Measurements from ENCODE around the gene CACNA2D3. TPM values are rescaled to one million over a fixed set of nuclear protein-coding genes. Genes with fewer than 3 reads are reported as not detected.

Gene CACNA2D3
- total and polyA plus RNA-seq, 2 experiments from 2014 or later, result 1.1 to 2.5 TPM

GRCh38 chr3:54126551-54126950, 4.2 kb downstream of the CACNA2D3 start:
- Histone ChIP-seq H3K4me2 (no peak overlapping the region), H3K27me3 (peaks cover 66% of the 10 kb centered on the region), H3K9me3 (ENCODE audit: low read depth) (no peaks in the 10 kb centered on the region), H4K20me1 (ENCODE audit: insufficient read depth, poor library complexity, severe bottlenecking) (no peaks in the 10 kb centered on the region), H3K4me1 (ENCODE audit: insufficient read depth) (peaks cover 3% of the 10 kb centered on the region), H3K9me2 (replicated peaks; ENCODE audit: insufficient read depth) (no peaks in the 10 kb centered on the region), H3K4me3 (no peak overlapping the region), H3K79me2 (no peaks in the 10 kb centered on the region), H2AFZ (no peak overlapping the region), H3K27ac (no peak overlapping the region), H3K36me3 (replicated peaks; ENCODE audit: insufficient read depth, low read depth) (no peaks in the 10 kb centered on the region)
- WGBS (ENCODE audit: low lambda C conversion rate, missing lambda C conversion rate), result 79% methylated on average over 7 of the region's 7 CpGs
- DNase-seq (ENCODE audit: low spot score), result no peak
- TF ChIP-seq EZH2 (IDR thresholded peaks at IDR 0.05; ENCODE audit: borderline replicate concordance), result no peak
- TF ChIP-seq EZH2phosphoT487 (IDR thresholded peaks at IDR 0.05; ENCODE audit: low read depth, severe bottlenecking, unreplicated experiment), result no peak
- TF ChIP-seq CTCF (IDR thresholded peaks at IDR 0.05; ENCODE audit: poor library complexity), result no peak

GRCh38 chr3:54127499-54128056, 5.2 kb downstream of the CACNA2D3 start:
- no peaks in the 10 kb centered on the region for H3K9me3 ChIP-seq (ENCODE audit: low read depth)
- no peak overlapping the region for H3K4me3 ChIP-seq
- H3K36me3 ChIP-seq (replicated peaks; ENCODE audit: insufficient read depth, low read depth), result no peaks in the 10 kb centered on the region
- H3K9me2 ChIP-seq (replicated peaks; ENCODE audit: insufficient read depth), result no peaks in the 10 kb centered on the region
- TF ChIP-seq EZH2phosphoT487 (IDR thresholded peaks at IDR 0.05; ENCODE audit: low read depth, severe bottlenecking, unreplicated experiment), result no peak
- TF ChIP-seq CTCF (IDR thresholded peaks at IDR 0.05; ENCODE audit: poor library complexity), result no peak
- TF ChIP-seq EZH2 (IDR thresholded peaks at IDR 0.05; ENCODE audit: borderline replicate concordance), result no peak
- no peak overlapping the region for H2AFZ ChIP-seq
- no peaks in the 10 kb centered on the region for H4K20me1 ChIP-seq (ENCODE audit: insufficient read depth, poor library complexity, severe bottlenecking)
- H3K27ac ChIP-seq, result no peak overlapping the region
- no peak overlapping the region for H3K4me2 ChIP-seq
- 80% methylated on average over 6 of the region's 6 CpGs for WGBS (ENCODE audit: low lambda C conversion rate, missing lambda C conversion rate)
- H3K27me3 ChIP-seq, result peaks cover 67% of the 10 kb centered on the region
- DNase-seq (ENCODE audit: low spot score), result no peak
- peaks cover 3% of the 10 kb centered on the region for H3K4me1 ChIP-seq (ENCODE audit: insufficient read depth)
- no peaks in the 10 kb centered on the region for H3K79me2 ChIP-seq

- Histone ChIP-seq H4K20me1 (ENCODE audit: insufficient read depth, poor library complexity, severe bottlenecking) (no peaks in the 10 kb centered on the region), H3K36me3 (replicated peaks; ENCODE audit: insufficient read depth, low read depth) (no peaks in the 10 kb centered on the region), H3K79me2 (no peaks in the 10 kb centered on the region), H3K4me3 (no peak overlapping the region), H3K27me3 (peaks cover 56% of the 10 kb centered on the region), H3K9me3 (ENCODE audit: low read depth) (no peaks in the 10 kb centered on the region), H2AFZ (no peak overlapping the region), H3K4me1 (ENCODE audit: insufficient read depth) (no peaks in the 10 kb centered on the region), H3K27ac (no peak overlapping the region), H3K9me2 (replicated peaks; ENCODE audit: insufficient read depth) (no peaks in the 10 kb centered on the region), H3K4me2 (no peak overlapping the region)
- DNase-seq (ENCODE audit: low spot score), result no peak
- 89% methylated on average over 4 of the region's 4 CpGs for WGBS (ENCODE audit: low lambda C conversion rate, missing lambda C conversion rate)
- TF ChIP-seq CTCF (IDR thresholded peaks at IDR 0.05; ENCODE audit: poor library complexity) (no peak), EZH2phosphoT487 (IDR thresholded peaks at IDR 0.05; ENCODE audit: low read depth, severe bottlenecking, unreplicated experiment) (no peak), EZH2 (IDR thresholded peaks at IDR 0.05; ENCODE audit: borderline replicate concordance) (no peak)
These were observed 8.8 kb downstream of the CACNA2D3 start for GRCh38 chr3:54131026-54131605.

Data from hepatocyte (in vitro differentiated cells).